Measurements from ENCODE around the gene OR13J1.

OR13J1 gene

DNA sequence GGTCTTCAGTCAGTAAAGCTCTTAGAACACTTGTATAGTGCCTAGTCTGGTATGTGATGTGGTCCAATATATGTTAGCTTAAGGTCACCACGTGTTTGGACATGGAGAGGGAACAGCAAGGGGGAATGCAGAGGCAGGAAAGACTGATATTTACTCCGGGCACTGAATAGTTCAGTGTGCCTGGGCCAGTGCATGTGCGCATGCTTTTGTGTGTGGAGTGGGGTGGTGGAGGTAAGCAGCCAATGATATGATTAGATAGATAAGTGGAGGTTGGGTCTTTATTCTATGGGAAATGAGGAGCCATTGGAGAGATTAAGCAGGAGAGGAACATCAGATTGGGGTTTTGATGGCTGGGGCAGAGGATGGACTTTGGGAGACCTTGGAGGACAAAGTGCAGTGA is 14.0 kb downstream of the OR13J1 start:
- DNase-seq = no peak

DNA sequence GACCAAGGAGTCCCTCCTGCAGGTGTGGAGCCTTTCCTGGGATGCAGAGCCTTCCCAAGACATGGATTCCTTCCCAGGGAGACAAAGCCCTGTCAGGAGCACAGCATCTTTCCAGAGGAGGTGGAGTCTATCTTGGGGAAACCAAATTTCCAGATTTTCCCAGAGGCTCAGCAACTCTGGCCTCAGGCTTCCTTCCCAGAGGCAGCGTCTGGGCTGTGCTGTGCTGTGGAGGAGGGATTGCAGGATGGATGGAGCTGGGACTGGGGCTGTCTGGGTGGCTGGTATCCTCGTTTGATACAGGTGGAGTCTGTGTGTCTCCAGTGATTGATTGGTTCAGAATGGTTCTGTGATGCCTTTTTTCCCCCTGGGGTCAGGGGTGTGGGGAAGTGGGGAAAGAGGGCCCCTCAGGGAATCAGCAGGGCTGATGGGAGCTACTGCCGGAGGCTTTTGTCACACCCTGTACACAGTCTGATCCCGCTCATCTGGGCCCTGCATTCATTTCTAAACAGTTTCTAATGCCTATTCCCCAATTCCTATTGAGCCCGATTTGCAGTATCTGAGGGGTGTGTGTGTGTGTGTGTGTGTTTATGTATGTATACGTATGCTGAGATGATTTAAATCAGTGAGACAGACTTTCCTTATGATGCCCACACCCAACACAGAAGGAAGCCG is 16.0 kb downstream of the OR13J1 start:
- DNase-seq = no peak

- no peak for DNase-seq
These were observed 17.0 kb downstream of the OR13J1 start for GRCh38 chr9:35852876-35853865.

- DNase-seq = no peak
These were observed 17.9 kb downstream of the OR13J1 start for GRCh38 chr9:35852267-35852815.

GRCh38 chr9:35847792-35848572 is 22.2 kb downstream of the OR13J1 start:
- no peak for DNase-seq

DNA sequence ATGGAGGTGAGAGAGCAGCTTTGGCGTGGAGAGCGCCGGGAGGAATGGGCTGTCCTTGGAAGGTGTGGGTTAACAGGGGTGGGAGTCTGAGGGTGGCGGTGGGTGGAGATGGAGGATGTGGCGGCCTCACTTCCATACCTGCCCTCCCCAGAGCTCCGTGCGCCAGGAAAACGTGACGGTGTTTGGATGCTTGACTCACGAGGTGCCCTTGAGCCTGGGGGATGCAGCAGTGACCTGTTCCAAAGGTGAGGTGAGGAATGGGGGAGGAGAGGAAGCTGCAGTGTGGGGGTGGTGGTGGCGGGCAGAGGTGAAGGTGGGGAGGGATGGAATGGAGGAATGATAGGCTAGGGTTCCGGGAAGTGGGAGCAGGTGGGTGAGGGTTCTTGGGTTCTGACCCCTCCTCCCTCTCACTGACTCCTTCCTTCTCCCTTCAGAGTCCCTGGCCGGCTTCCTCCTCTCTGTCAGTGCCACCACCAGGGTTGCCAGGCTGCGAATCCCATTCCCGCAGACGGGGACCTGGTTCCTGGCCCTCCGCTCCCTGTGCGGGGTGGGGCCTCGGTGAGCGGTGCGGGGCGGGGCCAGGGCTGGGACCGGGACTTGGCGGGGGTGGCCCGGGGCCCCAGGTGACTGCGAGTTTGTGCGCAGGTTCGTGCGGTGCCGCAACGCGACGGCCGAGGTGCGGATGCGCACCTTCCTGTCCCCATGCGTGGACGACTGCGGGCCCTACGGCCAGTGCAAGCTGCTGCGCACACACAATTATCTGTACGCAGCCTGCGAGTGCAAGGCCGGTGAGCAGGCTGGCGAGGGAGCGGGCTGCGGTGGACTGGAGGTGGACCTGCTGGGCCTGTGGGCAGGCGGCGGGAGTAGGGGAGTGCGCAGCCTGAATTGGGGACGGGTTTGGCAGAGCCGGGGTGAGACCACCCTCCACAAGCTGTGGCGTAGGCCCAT is 24.1 kb downstream of the OR13J1 start:
- no peak for DNase-seq

DNA sequence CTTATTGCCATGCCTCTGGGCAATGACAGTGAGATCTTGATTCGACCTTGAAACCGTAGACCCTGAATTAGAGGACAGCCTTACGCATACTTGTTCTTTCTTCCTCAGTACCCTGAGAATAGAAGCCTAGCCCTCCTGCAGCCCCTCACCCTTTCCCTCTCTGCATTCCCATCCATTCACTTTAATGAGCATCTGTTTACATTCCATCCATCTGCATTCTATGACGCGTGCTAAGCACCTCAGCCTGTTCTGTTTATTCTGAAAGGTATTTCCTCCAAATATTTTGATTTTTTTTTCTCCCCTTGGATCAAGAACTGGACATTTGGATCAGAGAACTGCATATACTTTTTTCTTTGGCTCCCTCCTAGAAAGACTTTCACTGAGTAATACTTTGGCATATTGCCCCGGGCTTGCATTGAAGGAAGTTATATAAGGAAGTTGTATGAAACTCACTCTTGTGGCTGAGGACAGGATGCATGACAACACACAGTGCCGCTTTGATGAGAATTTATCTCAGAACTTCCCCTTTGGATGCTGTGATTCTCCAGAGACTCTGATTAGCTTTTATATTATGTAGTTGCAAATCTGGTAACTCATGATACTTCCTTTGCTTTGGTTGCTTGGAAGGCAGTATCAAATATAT is 25.5 kb downstream of the OR13J1 start:
- peak; percentile 14 for DNase-seq

- DNase-seq = no peak
These were observed 27.4 kb downstream of the OR13J1 start for GRCh38 chr9:35842795-35843194.

GRCh38 chr9:35842020-35842745 is 28.0 kb downstream of the OR13J1 start:
- no peak for DNase-seq

- no peak for DNase-seq
These were observed 28.6 kb downstream of the OR13J1 start for GRCh38 chr9:35841645-35841900.

- no peak for DNase-seq
These were observed 29.1 kb downstream of the OR13J1 start for GRCh38 chr9:35840881-35841644.

- DNase-seq = no peak
These were observed 30.3 kb downstream of the OR13J1 start for GRCh38 chr9:35839926-35840325.

DNA sequence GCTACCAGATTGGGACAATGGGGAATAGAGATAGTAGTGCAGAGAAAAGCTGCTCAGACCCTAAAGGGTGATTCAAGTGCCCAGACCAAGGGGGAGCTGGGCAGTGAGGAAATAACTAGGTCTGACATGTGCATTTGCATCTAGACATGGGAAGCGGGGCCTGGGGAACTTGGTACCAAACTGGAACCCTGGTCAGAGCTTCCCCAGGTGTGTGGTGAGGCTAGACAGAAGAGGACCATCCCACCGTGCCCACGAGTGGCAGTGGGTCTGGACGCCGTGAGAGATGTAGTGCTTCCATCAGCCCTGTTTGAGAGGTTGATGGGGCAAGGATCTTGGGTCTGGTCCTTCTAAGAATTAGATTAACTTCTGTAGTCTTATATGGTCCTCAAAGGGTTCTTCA is 33.6 kb downstream of the OR13J1 start:
- DNase-seq = no peak

DNA sequence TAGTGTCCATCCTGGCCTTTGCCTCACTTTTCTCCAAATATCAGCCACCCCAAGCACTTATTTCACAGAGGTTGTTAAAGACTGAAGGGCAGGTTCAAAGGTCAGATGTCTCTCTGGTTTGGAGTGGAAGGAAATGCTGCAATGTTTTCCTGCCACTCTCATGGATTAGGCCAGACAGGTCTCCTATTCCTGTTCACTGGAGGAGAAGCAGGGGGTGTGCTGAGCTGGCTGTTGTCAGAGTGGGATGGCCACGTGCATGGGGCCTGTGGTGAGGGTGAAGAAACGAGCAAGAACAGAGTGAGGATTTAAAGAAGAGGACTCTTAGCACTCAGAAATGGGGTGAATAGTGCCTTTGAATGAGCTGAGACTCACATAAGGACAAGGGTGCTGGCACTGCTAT is 34.4 kb downstream of the OR13J1 start:
- no peak for DNase-seq

DNA sequence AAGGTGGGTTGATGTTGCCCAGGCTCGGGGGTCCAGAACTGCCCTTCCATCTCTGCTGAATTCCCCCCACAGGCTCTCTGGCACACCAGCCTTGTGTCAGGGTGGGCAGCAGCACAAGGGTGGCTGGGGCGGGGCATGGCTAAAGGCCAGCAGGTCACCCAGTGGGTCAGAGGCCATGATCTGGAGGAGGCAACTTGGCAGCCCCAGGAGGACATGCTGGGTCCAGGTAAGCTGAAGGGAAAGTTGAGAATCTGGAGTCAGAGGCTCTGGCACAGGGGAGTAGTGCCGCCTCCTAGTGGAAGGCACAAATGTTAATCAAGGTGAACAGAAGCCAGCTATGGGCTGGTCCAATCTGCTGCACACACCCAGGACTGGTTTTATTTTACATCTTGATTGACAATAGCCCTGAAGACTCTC is 35.0 kb downstream of the OR13J1 start:
- DNase-seq = no peak

DNA sequence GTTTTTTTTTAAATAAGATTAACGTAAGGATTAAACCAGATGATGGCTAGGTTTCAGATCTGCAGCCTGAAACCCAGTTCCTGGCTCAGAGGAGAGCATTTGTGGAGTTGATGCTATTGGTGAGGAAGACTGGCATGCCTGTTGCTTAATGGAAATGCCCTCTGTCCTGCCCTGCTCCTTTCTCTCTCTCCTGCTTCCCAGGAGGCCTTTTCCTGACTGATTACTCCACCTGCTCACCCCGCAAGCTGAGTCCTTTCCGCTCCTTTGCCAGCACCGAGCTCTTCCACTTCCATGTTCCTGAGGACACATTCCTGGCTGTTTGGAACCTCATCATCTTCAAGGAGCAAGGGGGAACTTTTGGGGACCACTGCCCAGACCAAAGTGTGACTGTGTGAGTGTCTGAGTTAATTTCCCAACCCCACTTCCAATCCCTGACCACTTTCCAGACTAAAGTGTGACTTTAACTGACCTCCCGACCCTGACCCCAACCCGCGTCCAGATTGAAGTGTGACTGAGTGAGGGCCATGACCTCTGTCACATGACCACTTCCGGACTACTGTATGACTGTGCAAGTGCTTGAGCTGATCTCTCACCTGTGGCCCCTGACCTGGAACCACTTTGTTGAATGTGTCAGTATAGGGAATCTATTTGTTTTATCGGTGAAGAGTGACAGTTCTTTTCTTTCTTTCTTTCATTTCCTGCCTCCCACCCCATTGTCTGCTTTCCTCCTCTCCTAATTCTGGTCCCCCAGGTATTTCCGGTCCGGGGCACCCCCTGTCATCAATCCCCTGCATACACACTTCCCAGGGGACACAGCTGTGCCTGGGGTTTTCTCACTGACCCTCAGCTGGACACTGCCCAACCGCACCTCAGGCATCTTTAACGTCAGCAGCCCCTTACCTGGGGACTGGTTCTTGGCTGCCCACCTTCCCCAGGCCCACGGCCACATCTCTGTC is 35.7 kb downstream of the OR13J1 start:
- no peak for DNase-seq

GRCh38 chr9:35832814-35833213 is 37.4 kb downstream of the OR13J1 start:
- no peak for DNase-seq

- no peak for DNase-seq
These were observed 39.2 kb downstream of the OR13J1 start for GRCh38 chr9:35831040-35831439.

DNA sequence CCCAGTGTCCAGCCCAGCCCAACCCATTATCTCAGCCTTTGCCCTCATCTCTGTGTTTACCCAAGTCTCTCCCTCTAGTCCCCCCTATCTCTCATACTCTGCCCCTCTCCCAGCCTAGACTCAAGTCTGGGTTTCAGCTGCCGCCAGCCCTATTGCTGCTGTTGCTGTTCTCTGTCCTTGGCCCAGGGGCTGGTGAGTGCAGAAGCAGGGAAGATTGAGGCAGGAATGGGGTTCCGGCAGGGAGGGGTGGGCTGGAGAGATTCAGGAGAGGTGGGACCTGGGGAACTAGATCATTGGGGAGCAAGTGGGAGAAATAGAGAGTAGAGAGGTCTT is 40.5 kb downstream of the OR13J1 start:
- no peak for DNase-seq

Data from activated gamma-delta T cell treated with Interleukin-2 at 50 U/mL for 16 hours (primary cell).